HEK293T (cell line): ENCODE measurements around the gene SMG6.
"Not testable (repeated sequence)": the region's sequence is repeated elsewhere in the genome, so short reads cannot be mapped to it uniquely, and the experiment has no call there.

Source experiments
- CTCF ChIA-PET: fragments of 350-600 bp; formaldehyde crosslinking; extraction: SDS; loops from one replicate; lab custom pipeline; 2021; ENCODE audit warnings: antibody characterized with exemption, inconsistent platforms; lab: Yijun Ruan, JAX
- POLR2A ChIA-PET: fragments of 350-600 bp; formaldehyde crosslinking; extraction: SDS; loops from one replicate; lab custom pipeline; 2020; ENCODE audit warnings: antibody characterized with exemption, inconsistent platforms; lab: Yijun Ruan, JAX
- DNase-seq: peaks from one replicate; pipeline ENCODE4 v3.0.0; 2012; ENCODE audit warnings: mixed read lengths; ENCODE audit errors: extremely low spot score
- ARNT ChIP-seq: fragments of 450-650 bp; IDR thresholded peaks from 2 replicates; pipeline ENCODE4 v1.6.1; 2017; ENCODE audit warnings: mild to moderate bottlenecking
- BHLHE40 ChIP-seq: fragments of 450-650 bp; IDR thresholded peaks from 2 replicates; pipeline ENCODE4 v1.6.1; 2016; ENCODE audit warnings: mild to moderate bottlenecking, moderate library complexity, borderline replicate concordance
- CTBP1 ChIP-seq: fragments of 450-650 bp; IDR thresholded peaks from 2 replicates; pipeline ENCODE4 v1.6.1; 2016; ENCODE audit warnings: borderline replicate concordance
- ELF4 ChIP-seq: fragments of 450-650 bp; IDR thresholded peaks from 2 replicates; pipeline ENCODE4 v1.6.1; 2017; ENCODE audit warnings: antibody characterized with exemption
- FOXA1 ChIP-seq: fragments of 450-650 bp; IDR thresholded peaks from 2 replicates; pipeline ENCODE4 v1.6.1; 2016; ENCODE audit warnings: mild to moderate bottlenecking
- FOXK2 ChIP-seq: fragments of 450-650 bp; IDR thresholded peaks from 2 replicates; pipeline ENCODE4 v1.6.1; 2016; ENCODE audit warnings: mild to moderate bottlenecking
- FOXM1 ChIP-seq: fragments of 450-650 bp; IDR thresholded peaks from 2 replicates; pipeline ENCODE4 v1.6.1; 2017; ENCODE audit warnings: mild to moderate bottlenecking, borderline replicate concordance
- HDGF ChIP-seq: fragments of 450-650 bp; IDR thresholded peaks from 2 replicates; pipeline ENCODE4 v1.6.1; 2017; ENCODE audit warnings: antibody characterized with exemption, borderline replicate concordance
- L3MBTL2 ChIP-seq: fragments of 450-650 bp; conservative IDR thresholded peaks from 2 replicates; pipeline ENCODE4 v1.6.1; 2016; ENCODE audit warnings: mild to moderate bottlenecking
- LEF1 ChIP-seq: fragments of 450-650 bp; IDR thresholded peaks from 2 replicates; pipeline ENCODE4 v1.6.1; 2017; ENCODE audit warnings: mild to moderate bottlenecking, borderline replicate concordance
- NFRKB ChIP-seq: fragments of 450-650 bp; IDR thresholded peaks from 2 replicates; pipeline ENCODE4 v1.6.1; 2016; ENCODE audit warnings: mild to moderate bottlenecking, moderate library complexity
- SP1 ChIP-seq: fragments of 450-650 bp; IDR thresholded peaks from 2 replicates; pipeline ENCODE4 v1.6.1; 2017
- SUZ12 ChIP-seq: fragments of 450-650 bp; IDR thresholded peaks from 2 replicates; pipeline ENCODE4 v1.6.1; 2016; ENCODE audit warnings: mild to moderate bottlenecking
- TARDBP ChIP-seq: fragments of 450-650 bp; IDR thresholded peaks from 2 replicates; pipeline ENCODE4 v1.6.1; 2016
- ZNF384 ChIP-seq: fragments of 450-650 bp; IDR thresholded peaks from 2 replicates; pipeline ENCODE4 v1.6.1; 2016
- TF ChIP-seq, protein P1 (sequence below): fragments of 450-650 bp; IDR thresholded peaks from 2 replicates; pipeline ENCODE4 v1.6.1; 2016

Gene SMG6

DNA sequence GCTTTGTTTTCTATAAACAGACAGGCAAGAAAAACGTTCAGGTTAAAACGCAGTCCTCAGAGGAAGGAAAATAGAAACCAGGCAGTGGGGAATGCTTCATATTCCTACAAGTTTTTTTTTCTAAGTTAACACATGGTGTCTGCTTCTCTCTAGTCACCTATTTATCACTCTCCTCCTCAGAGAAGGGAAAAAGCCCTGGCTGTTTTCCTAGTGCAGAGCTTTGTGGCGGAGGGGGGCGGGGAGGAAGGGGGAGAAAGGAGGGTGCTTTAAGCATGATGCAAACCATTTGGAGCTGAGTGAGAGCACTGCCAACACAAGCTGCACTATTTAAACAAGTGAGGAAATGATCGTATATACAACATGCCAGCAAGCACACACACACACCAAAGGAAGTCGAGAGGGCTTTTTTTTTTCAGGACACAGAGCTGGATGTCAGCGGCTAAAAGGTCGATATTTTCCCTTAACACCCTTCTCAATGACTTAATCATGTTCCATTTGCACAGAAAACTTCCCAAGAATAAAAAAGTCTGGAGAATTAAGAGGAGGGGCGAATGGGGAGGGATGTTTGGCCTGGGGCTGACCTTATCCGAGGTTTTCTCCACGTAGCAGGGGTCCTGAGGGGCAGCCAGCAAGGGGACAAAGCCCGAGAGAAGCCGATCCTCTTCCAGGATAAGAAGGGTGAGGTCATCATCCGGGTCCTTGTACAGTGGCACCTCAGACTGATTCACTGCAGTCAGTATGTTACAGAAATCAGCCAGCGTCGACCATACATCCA, 131.3 kb downstream of the SMG6 start:
- ChIA-PET POLR2A (interaction anchor here (1.5 kb wide), 1 partner anchor 91 kb away, joined by 3 read pairs; no protein-coding TSS in a partner anchor), CTCF (interaction anchor here (0.7 kb wide), 1 partner anchor 23 kb away, joined by 5 read pairs; no protein-coding TSS in a partner anchor)
- DNase-seq = no peak
- no peak for TF ChIP-seq FOXK2
- TF ChIP-seq LEF1 = no peak
- TF ChIP-seq SUZ12 = no peak
- TF ChIP-seq CTBP1 = no peak
- no peak for TF ChIP-seq L3MBTL2
- no peak for TF ChIP-seq FOXM1
- TF ChIP-seq FOXA1 = no peak
- no peak for TF ChIP-seq ARNT
- no peak for TF ChIP-seq HDGF
- no peak for TF ChIP-seq NFRKB
- no peak for TF ChIP-seq ZNF384
- TF ChIP-seq, protein P1, sequence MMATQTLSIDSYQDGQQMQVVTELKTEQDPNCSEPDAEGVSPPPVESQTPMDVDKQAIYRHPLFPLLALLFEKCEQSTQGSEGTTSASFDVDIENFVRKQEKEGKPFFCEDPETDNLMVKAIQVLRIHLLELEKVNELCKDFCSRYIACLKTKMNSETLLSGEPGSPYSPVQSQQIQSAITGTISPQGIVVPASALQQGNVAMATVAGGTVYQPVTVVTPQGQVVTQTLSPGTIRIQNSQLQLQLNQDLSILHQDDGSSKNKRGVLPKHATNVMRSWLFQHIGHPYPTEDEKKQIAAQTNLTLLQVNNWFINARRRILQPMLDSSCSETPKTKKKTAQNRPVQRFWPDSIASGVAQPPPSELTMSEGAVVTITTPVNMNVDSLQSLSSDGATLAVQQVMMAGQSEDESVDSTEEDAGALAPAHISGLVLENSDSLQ = no peak
- no peak for TF ChIP-seq TARDBP

DNA sequence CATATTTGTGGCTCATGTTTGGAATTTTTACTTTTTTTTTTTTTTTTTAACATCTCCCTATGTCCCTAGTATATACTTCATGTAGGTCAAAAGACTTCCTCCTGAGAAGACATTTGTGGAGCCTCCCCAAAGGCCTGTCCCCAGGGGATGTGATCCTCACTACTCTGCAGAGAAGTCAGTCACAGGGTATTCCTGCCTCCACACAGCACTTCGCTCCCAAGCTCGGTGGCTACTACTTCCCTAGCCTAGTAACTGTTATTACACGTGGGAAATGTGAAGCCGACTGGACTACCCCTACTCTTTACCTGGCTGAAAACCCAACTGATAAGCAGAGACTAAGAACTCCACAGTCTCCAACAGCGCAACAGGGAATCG, 131.9 kb downstream of the SMG6 start:
- no peak for DNase-seq
- ChIA-PET POLR2A (interaction anchor here (1.5 kb wide), 1 partner anchor 90 kb away, joined by 3 read pairs; no protein-coding TSS in a partner anchor), CTCF (interaction anchor here (0.7 kb wide), 1 partner anchor 24 kb away, joined by 5 read pairs; no protein-coding TSS in a partner anchor)
- no peak for TF ChIP-seq TARDBP
- no peak for TF ChIP-seq SUZ12
- no peak for TF ChIP-seq L3MBTL2
- TF ChIP-seq SP1 = no peak

DNA sequence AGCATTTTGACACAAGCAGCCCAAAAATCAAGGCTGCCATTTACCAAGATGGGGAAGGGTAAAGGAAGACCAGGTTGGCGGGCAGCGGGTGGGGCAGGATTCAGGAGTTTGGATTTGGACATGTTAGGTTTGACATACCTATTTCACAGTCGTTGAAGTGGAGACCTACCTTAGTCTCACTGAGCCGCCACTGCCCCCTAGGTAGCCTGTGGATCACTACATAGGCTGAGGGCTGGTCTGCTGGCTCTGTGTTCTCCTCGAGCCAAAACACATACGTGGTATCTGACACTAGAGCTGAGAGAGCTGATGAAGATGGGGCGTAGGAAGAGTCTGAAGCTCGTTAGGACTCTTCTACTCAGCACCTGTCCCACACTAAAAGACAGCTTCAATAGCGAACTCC, 133.6 kb downstream of the SMG6 start:
- POLR2A ChIA-PET = no interaction called here
- TF ChIP-seq CTBP1 = no peak
- TF ChIP-seq TARDBP = no peak
- TF ChIP-seq FOXM1 = no peak
- TF ChIP-seq ZNF384 = no peak
- no peak for TF ChIP-seq SUZ12
- no peak for TF ChIP-seq HDGF
- TF ChIP-seq L3MBTL2 = no peak
- no peak for TF ChIP-seq FOXK2
- TF ChIP-seq, protein P1 = no peak
- TF ChIP-seq FOXA1 = no peak
- no peak for TF ChIP-seq BHLHE40
- CTCF ChIA-PET = no interaction called here
- peak; percentile 30 for DNase-seq

DNA sequence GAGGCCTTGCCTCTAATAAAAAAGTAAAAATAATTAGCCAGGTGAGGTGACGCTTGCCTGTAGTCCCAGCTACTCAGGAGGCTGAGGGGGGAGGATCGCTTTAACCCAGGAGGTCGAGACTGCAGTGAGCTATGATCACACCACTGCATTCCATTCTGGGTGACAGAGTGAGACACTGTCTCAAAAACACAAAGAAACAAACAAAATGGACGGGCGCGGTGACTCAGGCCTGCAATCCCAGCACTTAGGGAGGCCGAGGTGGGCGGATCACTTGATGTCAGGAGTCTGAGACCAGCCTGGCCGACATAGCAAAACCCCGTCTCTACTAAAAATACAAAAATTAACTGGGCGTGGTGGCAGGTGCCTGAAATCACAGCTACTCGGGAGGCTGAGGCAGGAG, 137.9 kb downstream of the SMG6 start:
- CTCF ChIA-PET, DNase-seq, POLR2A ChIA-PET: not testable (repeated sequence)

DNA sequence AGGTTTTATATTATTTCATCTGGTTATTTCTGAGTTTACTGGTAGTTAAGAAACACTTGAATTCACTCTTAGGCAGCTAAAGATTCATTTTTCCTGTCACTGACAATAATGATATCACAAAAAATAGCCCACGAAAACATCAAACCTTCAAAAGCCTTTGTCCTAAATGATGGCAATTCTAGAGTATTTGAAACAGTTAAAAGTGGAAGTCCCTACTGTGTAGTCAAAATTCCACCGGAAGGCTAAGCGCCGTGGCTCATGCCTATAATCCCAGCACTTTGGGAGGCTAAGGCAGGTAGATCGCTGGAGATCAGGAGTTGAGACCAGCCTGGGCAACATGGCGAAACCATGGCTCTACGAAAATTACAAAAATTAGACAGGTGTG, 145.2 kb downstream of the SMG6 start:
- DNase-seq = no peak
- ChIA-PET POLR2A (no interaction called here), CTCF (no interaction called here)
- TF ChIP-seq HDGF = no peak
- TF ChIP-seq BHLHE40 = no peak
- no peak for TF ChIP-seq ZNF384
- TF ChIP-seq FOXA1 = no peak
- no peak for TF ChIP-seq SUZ12
- TF ChIP-seq SP1 = no peak
- TF ChIP-seq L3MBTL2 = no peak
- no peak for TF ChIP-seq FOXM1
- TF ChIP-seq ELF4 = no peak
- TF ChIP-seq, protein P1 = no peak
- TF ChIP-seq FOXK2 = no peak
- no peak for TF ChIP-seq TARDBP
- TF ChIP-seq CTBP1 = no peak
- no peak for TF ChIP-seq ARNT
- no peak for TF ChIP-seq NFRKB
- no peak for TF ChIP-seq LEF1

DNA sequence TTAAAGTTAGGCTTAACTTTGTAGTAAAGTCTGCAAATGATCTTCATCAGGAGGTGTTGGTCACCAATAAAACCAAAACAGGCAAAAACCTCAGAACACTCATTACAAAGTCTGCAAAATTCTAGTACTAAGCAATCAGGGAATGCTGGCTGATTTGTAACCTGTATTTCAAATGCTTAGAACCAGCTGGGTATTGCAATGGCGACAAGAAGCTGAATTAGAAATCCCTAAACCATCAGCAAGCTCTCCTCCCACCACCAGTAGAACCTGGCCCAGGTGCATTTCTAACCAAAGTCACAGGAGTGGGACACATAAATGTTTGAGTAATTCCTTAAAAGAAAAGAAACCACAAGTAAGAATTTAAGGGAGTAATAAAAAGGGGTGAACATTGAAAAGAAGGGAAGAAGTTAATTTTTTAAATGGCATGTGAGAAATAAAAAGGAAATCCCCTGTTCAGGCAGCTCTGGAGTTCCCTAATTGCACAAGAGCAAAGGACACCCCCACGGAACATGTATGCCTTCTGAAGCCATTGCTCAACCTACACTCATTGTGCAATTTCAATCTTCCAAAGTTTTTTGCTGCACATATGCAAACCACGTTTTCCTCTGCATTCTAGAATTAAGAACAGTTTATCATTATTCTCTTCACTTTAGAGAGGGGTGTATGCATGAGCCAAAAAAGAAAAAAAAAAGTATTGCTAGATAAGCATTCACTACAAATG, 145.8 kb downstream of the SMG6 start:
- POLR2A ChIA-PET = no interaction called here
- TF ChIP-seq SP1 (no peak), ZNF384 (no peak), LEF1 (no peak), CTBP1 (no peak), HDGF (no peak), ARNT (no peak)
- TF ChIP-seq, protein P1 = no peak
- CTCF ChIA-PET = no interaction called here
- DNase-seq = no peak
